ENCODE results near the gene ENOX1.
"Not testable (repeated sequence)": the region's sequence is repeated elsewhere in the genome, so short reads cannot be mapped to it uniquely, and the experiment has no call there.

GRCh38 chr13:43824656-43825055, 37.9 kb upstream of the ENOX1 start:
- TF ChIP-seq CTCF, POLR2A (IDR thresholded peaks at IDR 0.05): not testable (repeated sequence)
